CD14-positive monocyte (primary cell): ENCODE measurements around the gene CDV3. TPM values are rescaled to one million over a fixed set of nuclear protein-coding genes. Genes with fewer than 3 reads are reported as not detected.

ENCODE experiments used
- DNase-seq, 3 donors: peaks; one replicate each; pipeline ENCODE4 v3.0.0-alpha.2; 2011 to 2022
- H2AFZ ChIP-seq: 2 replicates; pipeline ENCODE4 v1.6.0; 2012; ENCODE audit warnings: mild to moderate bottlenecking, low read depth, low read length, inconsistent platforms; ENCODE audit not compliant: insufficient read depth, poor library complexity, severe bottlenecking
- H3K27ac ChIP-seq, 2 donors: 1 replicate in 1 of 2; 2 replicates in 1 of 2; pipeline ENCODE4 v1.5.1; 2012 to 2013; ENCODE audit warnings: low read length in 2 of 2, control low read depth in 1 of 2, inconsistent platforms in 1 of 2, low read depth in 1 of 2, mild to moderate bottlenecking in 1 of 2
- H3K27me3 ChIP-seq, 2 donors: one replicate each; pipeline versions ENCODE4 v1.6.0 to v1.6.1; 2011 to 2013; ENCODE audit warnings: low read length in 2 of 2; ENCODE audit not compliant: control insufficient read depth in 2 of 2, insufficient read depth in 2 of 2
- H3K36me3 ChIP-seq, 2 donors: replicated peaks in 1 of 2; 1 replicate in 1 of 2; 2 replicates in 1 of 2; pipeline versions ENCODE4 v1.5.1 to v1.6.1; 2012 to 2013; ENCODE audit warnings: low read length in 2 of 2, control low read depth in 1 of 2, inconsistent platforms in 1 of 2, mild to moderate bottlenecking in 1 of 2; ENCODE audit not compliant: insufficient read depth in 2 of 2, control insufficient read depth in 1 of 2
- H3K4me1 ChIP-seq, 2 donors: 1 replicate in 1 of 2; 2 replicates in 1 of 2; pipeline versions ENCODE4 v1.5.1 to v1.6.1; 2012 to 2013; ENCODE audit warnings: low read length in 2 of 2, control low read depth in 1 of 2, inconsistent platforms in 1 of 2, mild to moderate bottlenecking in 1 of 2, moderate library complexity in 1 of 2; ENCODE audit not compliant: insufficient read depth in 2 of 2, control insufficient read depth in 1 of 2
- H3K4me2 ChIP-seq: replicated peaks from 2 replicates; pipeline ENCODE3; 2012; ENCODE audit warnings: low read length, moderate library complexity, mild to moderate bottlenecking; ENCODE audit not compliant: poor library complexity, severe bottlenecking; ENCODE audit errors: extremely low read depth
- H3K4me3 ChIP-seq, 3 experiments: fragments of 200-600 bp in 1 of 3; sonication (generic) in 1 of 3; replicated peaks in 1 of 3; 1 replicate in 2 of 3; 2 replicates in 1 of 3; pipeline ENCODE4 v1.5.1; 2011 to 2013; ENCODE audit warnings: low read length in 3 of 3, mild to moderate bottlenecking in 3 of 3, control low read depth in 2 of 3, low read depth in 2 of 3, inconsistent platforms in 1 of 3, moderate library complexity in 1 of 3
- H3K79me2 ChIP-seq: 2 replicates; pipeline ENCODE4 v1.6.0; 2012; ENCODE audit warnings: mild to moderate bottlenecking, control low read depth, inconsistent platforms, low read length, moderate library complexity; ENCODE audit not compliant: insufficient read depth
- H3K9ac ChIP-seq: 2 replicates; pipeline ENCODE4 v1.6.0; 2017; ENCODE audit warnings: low read length, mild to moderate bottlenecking; ENCODE audit not compliant: insufficient read depth, poor library complexity, severe bottlenecking
- H3K9me3 ChIP-seq, 2 donors: replicated peaks in 1 of 2; 1 replicate in 1 of 2; 2 replicates in 1 of 2; pipeline versions ENCODE4 v1.5.1 to v1.6.1; 2012 to 2013; ENCODE audit warnings: low read length in 2 of 2, control low read depth in 1 of 2; ENCODE audit not compliant: control insufficient read depth in 1 of 2, insufficient read depth in 1 of 2
- H4K20me1 ChIP-seq: 2 replicates; pipeline ENCODE4 v1.6.0; 2012; ENCODE audit warnings: mild to moderate bottlenecking, low read length, control low read depth, moderate library complexity; ENCODE audit not compliant: insufficient read depth
- H3K27ac Mint-ChIP-seq, 7 donors: one replicate each; pipeline ENCODE4 v1.8.0; 2020; ENCODE audit warnings: mild to moderate bottlenecking in 7 of 7, mixed read lengths in 7 of 7, moderate library complexity in 6 of 7, inconsistent platforms in 2 of 7
- H3K27me3 Mint-ChIP-seq, 3 donors: one replicate each; pipeline ENCODE4 v1.8.0; 2021 to 2022; ENCODE audit warnings: low read depth in 3 of 3, mild to moderate bottlenecking in 3 of 3, mixed read lengths in 3 of 3, moderate library complexity in 3 of 3, inconsistent platforms in 1 of 3
- H3K36me3 Mint-ChIP-seq, 2 donors: one replicate each; pipeline ENCODE4 v1.8.0; 2020; ENCODE audit warnings: mixed read lengths in 2 of 2, inconsistent platforms in 1 of 2, mild to moderate bottlenecking in 1 of 2
- H3K4me1 Mint-ChIP-seq: one replicate; pipeline ENCODE4 v1.8.0; 2020; ENCODE audit warnings: mild to moderate bottlenecking, mixed read lengths
- H3K4me3 Mint-ChIP-seq, 2 donors: one replicate each; pipeline ENCODE4 v1.8.0; 2020; ENCODE audit warnings: mild to moderate bottlenecking in 2 of 2, mixed read lengths in 2 of 2, moderate library complexity in 1 of 2
- H3K9me3 Mint-ChIP-seq, 7 donors: one replicate each; pipeline ENCODE4 v1.8.0; 2020 to 2022; ENCODE audit warnings: mixed read lengths in 7 of 7, mild to moderate bottlenecking in 6 of 7, moderate library complexity in 6 of 7, inconsistent platforms in 2 of 7
- WGBS: methylation state at CpG from one replicate; pipeline ENCODE4 v1.1.5; 2013; ENCODE audit warnings: missing lambda C conversion rate; ENCODE audit not compliant: insufficient coverage; 5-methylcytosine and 5-hydroxymethylcytosine counted together
- intact Hi-C, 2 donors: fragments of 100-400 bp; cut with micrococcal nuclease; formaldehyde crosslinking; loops; one replicate each; pipeline versions ENCODE4 v1.15.0 to v1.15.1; 2023
- polyA plus RNA-seq, 3 donors: library from polyadenylated mRNA; depleted of rRNA in 1 of 3; unstranded in 2 of 3; stranded (reverse) in 1 of 3; fragments of 300-500 nt in 2 of 3; fragments of >200 nt in 1 of 3; fragmentation: Illumina TruSeq in 2 of 3; gene quantifications; 1 replicate in 2 of 3; 2 replicates in 1 of 3; pipeline ENCODE4 v1.2.3, GENCODE V29; 2012 to 2021
- TF ChIP-seq, protein P1 (sequence below): fragments of 200-600 bp; IDR thresholded peaks from one replicate; pipeline ENCODE4 v1.8.0; 2022; ENCODE audit warnings: antibody characterized with exemption, mild to moderate bottlenecking

CDV3 gene
- polyA plus RNA-seq, 3 donors, result 30.0 to 80.1 (median 30.3) TPM

GRCh38 chr3:133606342-133606741 lies 32.9 kb downstream of the CDV3 start:
- H3K4me3 Mint-ChIP-seq, result no peak overlapping the region

GRCh38 chr3:133606902-133607301 lies 33.4 kb downstream of the CDV3 start:
- Histone ChIP-seq H2AFZ (no peak overlapping the region), H3K4me2 (no peak overlapping the region), H3K27me3 (no peaks in the 10 kb centered on the region), H3K36me3 (peaks cover 61 to 93% of the 10 kb centered on the region in 2 donors), H4K20me1 (no peaks in the 10 kb centered on the region), H3K4me3 (no peak overlapping the region), H3K9me3 (no peaks in the 10 kb centered on the region), H3K9ac (no peak overlapping the region), H3K4me1 (no peaks in the 10 kb centered on the region), H3K27ac (no peak overlapping the region), H3K79me2 (no peaks in the 10 kb centered on the region)
- TF ChIP-seq, protein P1, sequence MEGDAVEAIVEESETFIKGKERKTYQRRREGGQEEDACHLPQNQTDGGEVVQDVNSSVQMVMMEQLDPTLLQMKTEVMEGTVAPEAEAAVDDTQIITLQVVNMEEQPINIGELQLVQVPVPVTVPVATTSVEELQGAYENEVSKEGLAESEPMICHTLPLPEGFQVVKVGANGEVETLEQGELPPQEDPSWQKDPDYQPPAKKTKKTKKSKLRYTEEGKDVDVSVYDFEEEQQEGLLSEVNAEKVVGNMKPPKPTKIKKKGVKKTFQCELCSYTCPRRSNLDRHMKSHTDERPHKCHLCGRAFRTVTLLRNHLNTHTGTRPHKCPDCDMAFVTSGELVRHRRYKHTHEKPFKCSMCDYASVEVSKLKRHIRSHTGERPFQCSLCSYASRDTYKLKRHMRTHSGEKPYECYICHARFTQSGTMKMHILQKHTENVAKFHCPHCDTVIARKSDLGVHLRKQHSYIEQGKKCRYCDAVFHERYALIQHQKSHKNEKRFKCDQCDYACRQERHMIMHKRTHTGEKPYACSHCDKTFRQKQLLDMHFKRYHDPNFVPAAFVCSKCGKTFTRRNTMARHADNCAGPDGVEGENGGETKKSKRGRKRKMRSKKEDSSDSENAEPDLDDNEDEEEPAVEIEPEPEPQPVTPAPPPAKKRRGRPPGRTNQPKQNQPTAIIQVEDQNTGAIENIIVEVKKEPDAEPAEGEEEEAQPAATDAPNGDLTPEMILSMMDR, result no peak
- no peaks in the 10 kb centered on the region for H3K4me1 Mint-ChIP-seq
- H3K36me3 Mint-ChIP-seq, result peaks cover 71 to 81% of the 10 kb centered on the region in 2 donors
- 100% methylated on average over 1 of the region's 4 CpGs for WGBS
- intact Hi-C loops, result no loop called here
- DNase-seq, result no peak
- H3K27ac Mint-ChIP-seq, result no peak overlapping the region
- no peak overlapping the region for H3K4me3 Mint-ChIP-seq
- no peaks in the 10 kb centered on the region for H3K9me3 Mint-ChIP-seq
- H3K27me3 Mint-ChIP-seq, result no peaks in the 10 kb centered on the region

More at GRCh38 chr3:133606342-133606741, 32.9 kb downstream of the CDV3 start:
- Histone ChIP-seq H2AFZ (no peak overlapping the region), H3K27me3 (no peaks in the 10 kb centered on the region), H3K9ac (no peak overlapping the region), H3K9me3 (no peaks in the 10 kb centered on the region), H3K4me3 (no peak overlapping the region), H3K4me1 (no peaks in the 10 kb centered on the region), H3K79me2 (no peaks in the 10 kb centered on the region), H3K27ac (no peak overlapping the region), H4K20me1 (no peaks in the 10 kb centered on the region), H3K4me2 (no peak overlapping the region), H3K36me3 (peaks cover 59 to 93% of the 10 kb centered on the region in 2 donors)
- Mint-ChIP-seq H3K9me3 (no peaks in the 10 kb centered on the region), H3K27me3 (no peaks in the 10 kb centered on the region), H3K27ac (no peak overlapping the region), H3K4me1 (no peaks in the 10 kb centered on the region), H3K36me3 (peaks cover 74 to 82% of the 10 kb centered on the region in 2 donors)
- TF ChIP-seq, protein P1, result no peak
- DNase-seq, result no peak
- intact Hi-C loops, result no loop called here
- WGBS, result no CpG with 5 or more reads among the region's 1 CpG
